B cell (primary cell): ENCODE results near the gene GRM4. TPM values are rescaled to one million over a fixed set of nuclear protein-coding genes. Genes with fewer than 3 reads are reported as not detected.

Source experiments
- ATAC-seq: fragments of 200-7000 bp; cut with Tn5 transposase; one replicate; pipeline ENCODE4 v1.10.0; 2021; ENCODE audit warnings: low read depth, mild to moderate bottlenecking, moderate number of reproducible peaks, moderate library complexity
- CTCF ChIA-PET: fragments of 350-600 bp; sonication (Branson Sonifier 250); formaldehyde crosslinking; loops from one replicate; lab custom pipeline; 2021; ENCODE audit warnings: antibody characterized with exemption, inconsistent platforms; lab: Charles Lee
- POLR2A ChIA-PET: fragments of 350-600 bp; sonication (Branson Sonifier 250); formaldehyde crosslinking; loops from one replicate; lab custom pipeline; 2021; ENCODE audit warnings: antibody characterized with exemption; lab: Charles Lee
- DNase-seq: peaks from one replicate; pipeline ENCODE4 v3.0.0; 2013
- H2AFZ ChIP-seq: 2 replicates; pipeline ENCODE4 v1.6.1; 2012; ENCODE audit warnings: mild to moderate bottlenecking, low read depth, low read length; ENCODE audit not compliant: insufficient read depth, poor library complexity, severe bottlenecking
- H3K27ac ChIP-seq, 2 donors: 1 replicate in 1 of 2; 2 replicates in 1 of 2; pipeline ENCODE4 v1.5.1; 2012 to 2013; ENCODE audit warnings: low read length in 2 of 2, mild to moderate bottlenecking in 2 of 2, moderate library complexity in 1 of 2
- H3K27me3 ChIP-seq, 4 experiments: fragments of 200-600 bp in 1 of 4; sonication (generic) in 1 of 4; replicated peaks in 1 of 4; 1 replicate in 2 of 4; 2 replicates in 2 of 4; pipeline versions ENCODE4 v1.6.1 to v1.7.0; 2013 to 2016; ENCODE audit warnings: low read length in 3 of 4, mild to moderate bottlenecking in 2 of 4, mixed read lengths in 1 of 4, moderate library complexity in 1 of 4; ENCODE audit not compliant: insufficient read depth in 4 of 4, control insufficient read depth in 3 of 4; ENCODE audit errors: control extremely low read depth in 1 of 4
- H3K36me3 ChIP-seq, 2 experiments: replicated peaks in 1 of 2; 1 replicate in 1 of 2; 2 replicates in 1 of 2; pipeline versions ENCODE4 v1.6.1 to v1.7.1; 2013; ENCODE audit warnings: low read length in 1 of 2; ENCODE audit not compliant: insufficient read depth in 2 of 2, control insufficient read depth in 1 of 2; ENCODE audit errors: control extremely low read depth in 1 of 2, extremely low read depth in 1 of 2
- H3K4me1 ChIP-seq, 2 donors: fragments of 200-600 bp in 1 of 2; sonication (generic) in 1 of 2; 1 replicate in 1 of 2; 2 replicates in 1 of 2; pipeline versions ENCODE4 v1.5.1 to v1.6.1; 2013 to 2017; ENCODE audit warnings: low read length in 2 of 2; ENCODE audit not compliant: control insufficient read depth in 2 of 2, insufficient read depth in 2 of 2
- H3K4me2 ChIP-seq: replicated peaks from 2 replicates; pipeline ENCODE3; 2012; ENCODE audit warnings: mild to moderate bottlenecking, low read depth, low read length; ENCODE audit not compliant: poor library complexity, severe bottlenecking
- H3K4me3 ChIP-seq, 5 experiments: fragments of 200-600 bp in 1 of 5; sonication (generic) in 1 of 5; 1 replicate in 3 of 5; 2 replicates in 2 of 5; pipeline versions ENCODE4 v1.5.1 to v1.7.0; 2011 to 2016; ENCODE audit warnings: low read length in 4 of 5, mild to moderate bottlenecking in 4 of 5, low read depth in 2 of 5, control low read depth in 1 of 5, moderate library complexity in 1 of 5; ENCODE audit not compliant: insufficient read depth in 1 of 5; ENCODE audit errors: control extremely low read depth in 1 of 5, extremely low read depth in 1 of 5
- H3K79me2 ChIP-seq: fragments of 200-600 bp; sonication (generic); one replicate; pipeline ENCODE4 v1.6.0; 2016; ENCODE audit warnings: low read length; ENCODE audit not compliant: control insufficient read depth, insufficient read depth
- H3K9ac ChIP-seq: fragments of 200-600 bp; sonication (generic); 2 replicates; pipeline ENCODE4 v1.6.1; 2017; ENCODE audit warnings: mild to moderate bottlenecking, low read length, moderate library complexity
- H3K9me3 ChIP-seq, 3 donors: one replicate each; pipeline versions ENCODE4 v1.6.1 to v1.7.1; 2013; ENCODE audit warnings: low read length in 2 of 3; ENCODE audit not compliant: control insufficient read depth in 2 of 3, insufficient read depth in 1 of 3; ENCODE audit errors: control extremely low read depth in 1 of 3
- H4K20me1 ChIP-seq: 2 replicates; pipeline ENCODE4 v1.6.0; 2012; ENCODE audit warnings: mild to moderate bottlenecking, low read length; ENCODE audit not compliant: insufficient read depth, control insufficient read depth, poor library complexity, severe bottlenecking
- H3K27ac Mint-ChIP-seq: one replicate; pipeline ENCODE4 v1.8.0; 2021; ENCODE audit warnings: mixed read lengths
- H3K27me3 Mint-ChIP-seq: one replicate; pipeline ENCODE4 v1.8.0; 2021; ENCODE audit warnings: mixed read lengths
- H3K4me1 Mint-ChIP-seq: one replicate; pipeline ENCODE4 v1.8.0; 2021; ENCODE audit warnings: mixed read lengths
- H3K4me3 Mint-ChIP-seq: one replicate; pipeline ENCODE4 v1.8.0; 2021; ENCODE audit warnings: mixed read lengths
- H3K9me3 Mint-ChIP-seq: one replicate; pipeline ENCODE4 v1.8.0; 2022; ENCODE audit warnings: mixed read lengths; ENCODE audit not compliant: insufficient read depth
- CTCF ChIP-seq: fragments of 200-600 bp; IDR thresholded peaks from one replicate; pipeline ENCODE4 v1.8.0; 2022; ENCODE audit warnings: antibody characterized with exemption, mild to moderate bottlenecking
- EZH2 ChIP-seq: IDR thresholded peaks from 2 replicates; pipeline ENCODE4 v1.6.1; 2012; ENCODE audit warnings: borderline replicate concordance, low read depth, mild to moderate bottlenecking, moderate library complexity, low read length; ENCODE audit not compliant: insufficient read depth, poor library complexity, severe bottlenecking
- WGBS: methylation state at CpG from one replicate; pipeline ENCODE4 v1.1.5; 2013; ENCODE audit warnings: missing lambda C conversion rate; ENCODE audit not compliant: insufficient coverage; 5-methylcytosine and 5-hydroxymethylcytosine counted together
- intact Hi-C: fragments of 100-400 bp; cut with micrococcal nuclease; formaldehyde crosslinking; loops from one replicate; pipeline ENCODE4 v1.10.0; 2022
- polyA plus RNA-seq: library from polyadenylated mRNA; depleted of rRNA; stranded (reverse); fragments of >200 nt; gene quantifications from 2 replicates; pipeline ENCODE4 v1.2.3, GENCODE V29; 2012
- total RNA-seq, 2 donors: library from RNA; stranded (reverse); fragments of 120-200 nt in 1 of 2; gene quantifications; 1 replicate in 1 of 2; 2 replicates in 1 of 2; pipeline versions ENCODE4 v1.2.3 to v1.2.4, GENCODE V29; 2013 to 2022

Gene GRM4
- total and polyA plus RNA-seq, 2 donors (not counting 1 experiment from before 2014, with no cell fraction given), result 0.04 TPM; not detected in 1

DNA sequence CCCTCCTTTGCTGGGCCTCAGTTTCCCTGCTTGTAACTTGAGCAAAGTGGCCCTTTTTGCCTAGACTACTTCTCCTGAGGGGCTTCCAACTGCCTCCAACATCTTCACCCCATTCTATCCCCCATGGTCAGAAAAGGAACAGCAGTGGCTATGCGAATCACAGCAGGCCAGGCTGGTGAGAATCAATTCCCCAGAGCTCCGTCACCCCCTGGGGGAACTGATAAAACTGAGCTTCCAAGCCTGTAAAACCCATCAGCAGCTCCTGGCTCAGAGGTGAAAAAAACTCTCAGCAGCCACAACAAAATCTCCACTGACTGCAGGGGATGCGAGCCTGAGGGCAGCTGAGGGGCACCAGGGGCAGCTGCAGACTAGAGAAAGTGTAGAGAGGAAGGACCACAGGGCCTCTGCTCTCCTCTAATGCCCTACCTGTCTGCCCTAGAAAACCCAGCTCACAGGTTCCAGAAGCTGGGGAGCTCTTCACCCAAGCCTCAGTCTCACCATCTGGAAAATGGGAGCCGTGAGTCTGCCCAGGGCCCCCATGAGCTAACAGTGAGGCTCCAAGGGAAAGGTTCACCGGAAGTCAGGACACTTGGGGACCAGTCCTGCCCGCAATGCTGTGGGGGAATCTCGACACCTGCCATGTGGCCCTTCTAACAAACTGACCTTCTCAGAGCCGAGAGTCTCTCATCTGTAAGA is 120.6 kb downstream of the GRM4 start:
- Histone ChIP-seq H3K27ac (no peak overlapping the region), H3K9ac (no peak overlapping the region), H2AFZ (no peak overlapping the region), H3K4me3 (no peak overlapping the region), H3K79me2 (no peaks in the 10 kb centered on the region), H3K9me3 (peaks cover 0 to 10% (median 0%) of the 10 kb centered on the region in 3 donors), H3K4me1 (no peaks in the 10 kb centered on the region), H3K27me3 (peaks cover 0 to 5% (median 0%) of the 10 kb centered on the region in 4 experiments), H4K20me1 (no peaks in the 10 kb centered on the region), H3K4me2 (no peak overlapping the region), H3K36me3 (no peaks in the 10 kb centered on the region)
- Mint-ChIP-seq H3K4me3 (no peak overlapping the region), H3K27ac (no peak overlapping the region), H3K9me3 (no peaks in the 10 kb centered on the region), H3K4me1 (no peaks in the 10 kb centered on the region), H3K27me3 (peaks cover 18% of the 10 kb centered on the region)
- no peak for ATAC-seq
- 86% methylated on average over 7 of the region's 8 CpGs for WGBS
- ChIA-PET POLR2A (no interaction called here), CTCF (interaction anchor here (6.3 kb wide), 1 partner anchor 254 kb away, joined by 81 read pairs; no protein-coding TSS in a partner anchor)
- no peak for DNase-seq
- no peak for TF ChIP-seq CTCF
- no peak for TF ChIP-seq EZH2
- intact Hi-C loops, result no loop called here

- Histone ChIP-seq H3K9me3 (peaks cover 0 to 10% (median 0%) of the 10 kb centered on the region in 3 donors), H3K4me1 (no peaks in the 10 kb centered on the region), H3K4me2 (no peak overlapping the region), H3K27ac (no peak overlapping the region), H3K9ac (no peak overlapping the region), H3K27me3 (peaks cover 0 to 5% (median 0%) of the 10 kb centered on the region in 4 experiments), H2AFZ (no peak overlapping the region), H3K4me3 (no peak overlapping the region), H3K79me2 (no peaks in the 10 kb centered on the region), H4K20me1 (no peaks in the 10 kb centered on the region), H3K36me3 (no peaks in the 10 kb centered on the region)
- Mint-ChIP-seq H3K9me3 (no peaks in the 10 kb centered on the region), H3K27ac (no peak overlapping the region), H3K27me3 (peaks cover 13% of the 10 kb centered on the region), H3K4me3 (no peak overlapping the region), H3K4me1 (no peaks in the 10 kb centered on the region)
- POLR2A ChIA-PET, result no interaction called here
- intact Hi-C loops, result no loop called here
- WGBS, result 83% methylated on average over 8 of the region's 9 CpGs
- ATAC-seq (no peak), DNase-seq (no peak)
- no peak for TF ChIP-seq CTCF
- CTCF ChIA-PET, result interaction anchor here (1.0 kb wide), 1 partner anchor 252 kb away, joined by 3 read pairs; no protein-coding TSS in a partner anchor
Observed at GRCh38 chr6:34022873-34023255, 123.0 kb downstream of the GRM4 start.
